CD4-positive, alpha-beta memory T cell (primary cell): ENCODE results near the gene NRXN3. TPM values are rescaled to one million over a fixed set of nuclear protein-coding genes. Genes with fewer than 3 reads are reported as not detected.

Experiments used
- CTCF ChIA-PET: fragments of 350-600 bp; sonication (Branson Sonifier 250); formaldehyde crosslinking; loops from one replicate; lab custom pipeline; 2021; ENCODE audit warnings: inconsistent platforms; ENCODE audit not compliant: partially characterized antibody; lab: Charles Lee
- POLR2A ChIA-PET: fragments of 350-600 bp; sonication (Branson Sonifier 250); formaldehyde crosslinking; loops from one replicate; lab custom pipeline; 2021; ENCODE audit not compliant: partially characterized antibody; lab: Charles Lee
- DNase-seq, 5 donors: peaks; one replicate each; pipeline versions ENCODE4 v3.0.0 to v3.0.0-alpha.2; 2020 to 2022; ENCODE audit warnings: mixed read lengths in 1 of 5
- H3K27ac ChIP-seq: one replicate; pipeline ENCODE4 v1.7.0; 2013; ENCODE audit warnings: low read depth, low read length
- H3K27me3 ChIP-seq: 2 replicates; pipeline ENCODE4 v1.7.0; 2013; ENCODE audit warnings: mild to moderate bottlenecking, low read length, moderate library complexity; ENCODE audit not compliant: insufficient read depth
- H3K36me3 ChIP-seq: 2 replicates; pipeline ENCODE4 v1.7.0; 2013; ENCODE audit warnings: mild to moderate bottlenecking, low read length, moderate library complexity; ENCODE audit not compliant: insufficient read depth
- H3K4me1 ChIP-seq: 2 replicates; pipeline ENCODE4 v1.7.0; 2013; ENCODE audit warnings: mild to moderate bottlenecking, low read length, moderate library complexity; ENCODE audit not compliant: insufficient read depth
- H3K4me3 ChIP-seq, 2 donors: one replicate each; pipeline ENCODE4 v1.7.0; 2013; ENCODE audit warnings: low read length in 2 of 2, mild to moderate bottlenecking in 1 of 2
- H3K9me3 ChIP-seq, 2 donors: one replicate each; pipeline ENCODE4 v1.7.0; 2013; ENCODE audit warnings: low read length in 2 of 2, control low read depth in 1 of 2; ENCODE audit not compliant: control insufficient read depth in 1 of 2
- H3K27ac Mint-ChIP-seq, 7 donors: one replicate each; pipeline ENCODE4 v1.8.0; 2020 to 2021; ENCODE audit warnings: mixed read lengths in 7 of 7, mild to moderate bottlenecking in 6 of 7, inconsistent platforms in 3 of 7, moderate library complexity in 3 of 7
- H3K27me3 Mint-ChIP-seq, 2 donors: one replicate each; pipeline ENCODE4 v1.8.0; 2020 to 2021; ENCODE audit warnings: mixed read lengths in 2 of 2
- H3K36me3 Mint-ChIP-seq, 2 donors: one replicate each; pipeline ENCODE4 v1.8.0; 2020 to 2021; ENCODE audit warnings: mixed read lengths in 2 of 2, inconsistent platforms in 1 of 2, mild to moderate bottlenecking in 1 of 2
- H3K4me1 Mint-ChIP-seq, 4 donors: one replicate each; pipeline ENCODE4 v1.8.0; 2020 to 2021; ENCODE audit warnings: mixed read lengths in 4 of 4, mild to moderate bottlenecking in 1 of 4
- H3K4me3 Mint-ChIP-seq, 8 donors: one replicate each; pipeline ENCODE4 v1.8.0; 2020 to 2021; ENCODE audit warnings: mixed read lengths in 8 of 8, mild to moderate bottlenecking in 7 of 8, moderate library complexity in 6 of 8, inconsistent platforms in 3 of 8
- H3K9me3 Mint-ChIP-seq, 8 donors: one replicate each; pipeline ENCODE4 v1.8.0; 2020 to 2021; ENCODE audit warnings: mixed read lengths in 8 of 8, mild to moderate bottlenecking in 5 of 8, inconsistent platforms in 3 of 8, moderate library complexity in 1 of 8
- intact Hi-C: fragments of 100-400 bp; cut with micrococcal nuclease; formaldehyde crosslinking; loops from one replicate; pipeline ENCODE4 v1.15.1; 2023
- polyA plus RNA-seq, 2 donors: library from polyadenylated mRNA; unstranded; fragments of 300-500 nt; fragmentation: Illumina TruSeq; gene quantifications; one replicate each; pipeline ENCODE4 v1.2.3, GENCODE V29; 2021
- total RNA-seq, 2 experiments: library from RNA; stranded (reverse); gene quantifications; one replicate each; pipeline ENCODE4 v1.2.3, GENCODE V29; 2021

NRXN3 gene
- total and polyA plus RNA-seq, 4 experiments from 2014 or later: not detected

GRCh38 chr14:79162833-79163232 lies 992.7 kb downstream of the NRXN3 start:
- Mint-ChIP-seq H3K9me3 (peaks cover 0 to 14% (median 7%) of the 10 kb centered on the region in 8 donors), H3K4me1 (no peaks in the 10 kb centered on the region), H3K27me3 (no peaks in the 10 kb centered on the region), H3K4me3 (no peak overlapping the region), H3K36me3 (no peaks in the 10 kb centered on the region), H3K27ac (no peak overlapping the region)
- ChIA-PET POLR2A (no interaction called here), CTCF (no interaction called here)
- Histone ChIP-seq H3K9me3 (no peaks in the 10 kb centered on the region), H3K27ac (no peak overlapping the region), H3K27me3 (no peaks in the 10 kb centered on the region), H3K36me3 (no peaks in the 10 kb centered on the region), H3K4me1 (no peaks in the 10 kb centered on the region), H3K4me3 (no peak overlapping the region)
- no peak for DNase-seq
- intact Hi-C loops: no loop called here

- intact Hi-C loops: no loop called here
- no peak for DNase-seq
- Histone ChIP-seq H3K4me3 (no peak overlapping the region), H3K4me1 (no peaks in the 10 kb centered on the region), H3K36me3 (no peaks in the 10 kb centered on the region), H3K27ac (no peak overlapping the region), H3K27me3 (no peaks in the 10 kb centered on the region), H3K9me3 (no peaks in the 10 kb centered on the region)
- ChIA-PET CTCF (no interaction called here), POLR2A (no interaction called here)
- Mint-ChIP-seq H3K9me3 (peaks cover 2 to 16% (median 11%) of the 10 kb centered on the region in 8 donors), H3K27me3 (no peaks in the 10 kb centered on the region), H3K36me3 (no peaks in the 10 kb centered on the region), H3K4me3 (no peak overlapping the region), H3K27ac (peak overlapping the region in 1 of 7 donors; percentile 70), H3K4me1 (no peaks in the 10 kb centered on the region)
Observed at GRCh38 chr14:79165471-79166090, 995.4 kb downstream of the NRXN3 start.

GRCh38 chr14:79166171-79166570 lies 996.0 kb downstream of the NRXN3 start:
- H3K4me1 Mint-ChIP-seq: no peaks in the 10 kb centered on the region
- no peak overlapping the region for H3K27ac Mint-ChIP-seq
- Histone ChIP-seq H3K9me3 (no peaks in the 10 kb centered on the region), H3K36me3 (no peaks in the 10 kb centered on the region), H3K4me1 (no peaks in the 10 kb centered on the region), H3K4me3 (no peak overlapping the region), H3K27me3 (no peaks in the 10 kb centered on the region), H3K27ac (no peak overlapping the region)
- ChIA-PET POLR2A (no interaction called here), CTCF (no interaction called here)
- peaks cover 2 to 16% (median 11%) of the 10 kb centered on the region in 8 donors for H3K9me3 Mint-ChIP-seq
- H3K36me3 Mint-ChIP-seq: no peaks in the 10 kb centered on the region
- intact Hi-C loops: no loop called here
- H3K4me3 Mint-ChIP-seq: no peak overlapping the region
- H3K27me3 Mint-ChIP-seq: no peaks in the 10 kb centered on the region
- no peak for DNase-seq

GRCh38 chr14:79167957-79168356 lies 997.8 kb downstream of the NRXN3 start:
- H3K9me3 Mint-ChIP-seq: peaks cover 2 to 15% (median 7%) of the 10 kb centered on the region in 8 donors
- no peak overlapping the region for H3K27ac Mint-ChIP-seq
- ChIA-PET CTCF (no interaction called here), POLR2A (no interaction called here)
- H3K4me1 Mint-ChIP-seq: no peaks in the 10 kb centered on the region
- no peaks in the 10 kb centered on the region for H3K36me3 Mint-ChIP-seq
- Histone ChIP-seq H3K4me3 (no peak overlapping the region), H3K9me3 (no peaks in the 10 kb centered on the region), H3K27ac (no peak overlapping the region), H3K36me3 (no peaks in the 10 kb centered on the region), H3K4me1 (no peaks in the 10 kb centered on the region), H3K27me3 (no peaks in the 10 kb centered on the region)
- intact Hi-C loops: no loop called here
- DNase-seq: no peak
- H3K4me3 Mint-ChIP-seq: no peak overlapping the region
- no peaks in the 10 kb centered on the region for H3K27me3 Mint-ChIP-seq

- Histone ChIP-seq H3K27ac (no peak overlapping the region), H3K4me1 (no peaks in the 10 kb centered on the region), H3K9me3 (no peaks in the 10 kb centered on the region), H3K4me3 (no peak overlapping the region), H3K36me3 (no peaks in the 10 kb centered on the region), H3K27me3 (no peaks in the 10 kb centered on the region)
- ChIA-PET POLR2A (no interaction called here), CTCF (no interaction called here)
- H3K9me3 Mint-ChIP-seq: peaks cover 0 to 4% (median 2%) of the 10 kb centered on the region in 8 donors
- intact Hi-C loops: no loop called here
- H3K27ac Mint-ChIP-seq: no peak overlapping the region
- DNase-seq: no peak
- no peak overlapping the region for H3K4me3 Mint-ChIP-seq
- no peaks in the 10 kb centered on the region for H3K27me3 Mint-ChIP-seq
- no peaks in the 10 kb centered on the region for H3K36me3 Mint-ChIP-seq
- no peaks in the 10 kb centered on the region for H3K4me1 Mint-ChIP-seq
Observed at GRCh38 chr14:79175671-79176070, 1005.5 kb downstream of the NRXN3 start.

- H3K9me3 ChIP-seq: no peaks in the 10 kb centered on the region
- Mint-ChIP-seq H3K27me3 (no peaks in the 10 kb centered on the region), H3K27ac (no peak overlapping the region), H3K9me3 (peaks cover 0 to 4% (median under 1%) of the 10 kb centered on the region in 8 donors), H3K4me1 (no peaks in the 10 kb centered on the region), H3K4me3 (no peak overlapping the region), H3K36me3 (no peaks in the 10 kb centered on the region)
- POLR2A ChIA-PET: no interaction called here
- no peak overlapping the region for H3K27ac ChIP-seq
- H3K36me3 ChIP-seq: no peaks in the 10 kb centered on the region
- CTCF ChIA-PET: no interaction called here
- no peaks in the 10 kb centered on the region for H3K4me1 ChIP-seq
- no peak overlapping the region for H3K4me3 ChIP-seq
- intact Hi-C loops: no loop called here
- DNase-seq: no peak
- H3K27me3 ChIP-seq: no peaks in the 10 kb centered on the region
Observed at GRCh38 chr14:79177106-79177505, 1006.9 kb downstream of the NRXN3 start.

GRCh38 chr14:79178719-79179118 lies 1008.5 kb downstream of the NRXN3 start:
- H3K9me3 ChIP-seq: no peaks in the 10 kb centered on the region
- no peaks in the 10 kb centered on the region for H3K36me3 ChIP-seq
- H3K27me3 ChIP-seq: no peaks in the 10 kb centered on the region
- no peak for DNase-seq
- Mint-ChIP-seq H3K4me3 (no peak overlapping the region), H3K9me3 (peaks cover 0 to 6% (median under 1%) of the 10 kb centered on the region in 8 donors), H3K36me3 (no peaks in the 10 kb centered on the region), H3K27me3 (no peaks in the 10 kb centered on the region), H3K27ac (no peak overlapping the region), H3K4me1 (no peaks in the 10 kb centered on the region)
- no peak overlapping the region for H3K27ac ChIP-seq
- H3K4me1 ChIP-seq: no peaks in the 10 kb centered on the region
- ChIA-PET POLR2A (no interaction called here), CTCF (no interaction called here)
- intact Hi-C loops: no loop called here
- no peak overlapping the region for H3K4me3 ChIP-seq
